Astrocyte of the cerebellum (primary cell): Measurements from ENCODE around the gene RNF169.

Experiments
- DNase-seq: peaks from one replicate; pipeline ENCODE4 v3.0.0-alpha.2; 2011; ENCODE audit warnings: low read depth
- H3K4me3 ChIP-seq: 2 replicates; pipeline ENCODE4 v1.5.1; 2011; ENCODE audit warnings: mild to moderate bottlenecking, low read depth, low read length, moderate library complexity
- CTCF ChIP-seq: IDR thresholded peaks from 2 replicates; pipeline ENCODE4 v1.5.1; 2012; ENCODE audit warnings: low read length, low read depth, moderate library complexity, mild to moderate bottlenecking; ENCODE audit errors: missing control alignments
- in situ Hi-C: cut with HindIII; loops from 2 replicates; pipeline ENCODE4 v1.10.0; 2017; ENCODE audit warnings: low sequenced_read_pairs

RNF169 gene

GRCh38 chr11:74748211-74749126 is at the start of gene RNF169:
Gene RNF169 (plus strand): TSS chr11:74748849. CDS start chr11:74748881, 32 bp downstream.
- H3K4me3 ChIP-seq = peak within 1 kb of the TSS; percentile 55
- in situ Hi-C loops = no loop called here
- peak; percentile 89 for DNase-seq
- no peak for TF ChIP-seq CTCF

- H3K4me3 ChIP-seq = no peak overlapping the region
- in situ Hi-C loops = no loop called here
- TF ChIP-seq CTCF = no peak
- DNase-seq = no peak
These were observed 48.8 kb upstream of the RNF169 start for GRCh38 chr11:74699615-74700396.

GRCh38 chr11:74701351-74701750 is 47.3 kb upstream of the RNF169 start:
- no peak overlapping the region for H3K4me3 ChIP-seq
- in situ Hi-C loops = no loop called here
- peak; percentile 23 for TF ChIP-seq CTCF
- DNase-seq = no peak

GRCh38 chr11:74702383-74703007 is 46.2 kb upstream of the RNF169 start:
- no peak overlapping the region for H3K4me3 ChIP-seq
- in situ Hi-C loops = no loop called here
- TF ChIP-seq CTCF = peak; percentile 98
- DNase-seq = peak; percentile 35

GRCh38 chr11:74703211-74703610 is 45.4 kb upstream of the RNF169 start:
- DNase-seq = no peak
- H3K4me3 ChIP-seq = no peak overlapping the region
- in situ Hi-C loops = no loop called here
- TF ChIP-seq CTCF = no peak

GRCh38 chr11:74707182-74707581 is 41.5 kb upstream of the RNF169 start:
- in situ Hi-C loops = no loop called here
- H3K4me3 ChIP-seq = no peak overlapping the region
- DNase-seq = no peak
- no peak for TF ChIP-seq CTCF
